ENCODE measurements around the gene ZFP42.

DNA sequence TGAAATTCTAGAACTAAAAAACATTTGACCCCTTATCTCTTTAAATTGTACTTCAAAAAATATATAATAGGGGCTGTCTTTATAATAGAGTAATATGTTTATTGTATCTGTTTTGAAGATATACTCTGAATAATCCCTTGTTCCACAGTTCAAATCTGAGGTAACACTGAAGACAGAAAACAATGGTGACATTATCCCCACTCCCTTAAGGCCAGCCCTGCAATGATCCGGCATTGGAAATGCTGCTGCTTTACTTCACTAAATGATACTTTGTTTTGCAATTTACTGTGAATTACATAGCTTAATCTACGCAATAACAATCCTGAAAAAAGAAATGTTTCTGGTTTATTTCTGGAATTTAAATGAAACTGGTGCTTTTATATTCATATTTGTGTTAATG, 34.4 kb upstream of the ZFP42 start:
- TF ChIP-seq, protein P1, sequence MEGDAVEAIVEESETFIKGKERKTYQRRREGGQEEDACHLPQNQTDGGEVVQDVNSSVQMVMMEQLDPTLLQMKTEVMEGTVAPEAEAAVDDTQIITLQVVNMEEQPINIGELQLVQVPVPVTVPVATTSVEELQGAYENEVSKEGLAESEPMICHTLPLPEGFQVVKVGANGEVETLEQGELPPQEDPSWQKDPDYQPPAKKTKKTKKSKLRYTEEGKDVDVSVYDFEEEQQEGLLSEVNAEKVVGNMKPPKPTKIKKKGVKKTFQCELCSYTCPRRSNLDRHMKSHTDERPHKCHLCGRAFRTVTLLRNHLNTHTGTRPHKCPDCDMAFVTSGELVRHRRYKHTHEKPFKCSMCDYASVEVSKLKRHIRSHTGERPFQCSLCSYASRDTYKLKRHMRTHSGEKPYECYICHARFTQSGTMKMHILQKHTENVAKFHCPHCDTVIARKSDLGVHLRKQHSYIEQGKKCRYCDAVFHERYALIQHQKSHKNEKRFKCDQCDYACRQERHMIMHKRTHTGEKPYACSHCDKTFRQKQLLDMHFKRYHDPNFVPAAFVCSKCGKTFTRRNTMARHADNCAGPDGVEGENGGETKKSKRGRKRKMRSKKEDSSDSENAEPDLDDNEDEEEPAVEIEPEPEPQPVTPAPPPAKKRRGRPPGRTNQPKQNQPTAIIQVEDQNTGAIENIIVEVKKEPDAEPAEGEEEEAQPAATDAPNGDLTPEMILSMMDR (IDR thresholded peaks at IDR 0.05; ENCODE audit: borderline replicate concordance, extremely low read depth, low read length, poor library complexity, severe bottlenecking) = no peak
- TF ChIP-seq EZH2 (IDR thresholded peaks at IDR 0.05; ENCODE audit: borderline replicate concordance, low read depth, low read length, severe bottlenecking) = no peak
